Measurements from ENCODE around the gene NUFIP2.

Gene NUFIP2

GRCh38 chr17:29327412-29327811 lies 33.5 kb upstream of the NUFIP2 start:
- no peak overlapping the region for H3K4me3 ChIP-seq (ENCODE audit: low read depth, low read length)
- ChIA-PET POLR2A (no interaction called here), CTCF (no interaction called here)
- TF ChIP-seq CTCF (IDR thresholded peaks at IDR 0.05; ENCODE audit: insufficient read depth, low read length, missing control alignments), result no peak
- DNase-seq (ENCODE audit: low read depth, low spot score), result no peak

- no peak for DNase-seq (ENCODE audit: low read depth, low spot score)
- ChIA-PET CTCF (interaction anchor here (1.8 kb wide), 1 partner anchor 44 kb away, joined by 5 read pairs; no protein-coding TSS in a partner anchor), POLR2A (no interaction called here)
- H3K4me3 ChIP-seq (ENCODE audit: low read depth, low read length), result no peak overlapping the region
- no peak for TF ChIP-seq CTCF (IDR thresholded peaks at IDR 0.05; ENCODE audit: insufficient read depth, low read length, missing control alignments)
Measured at GRCh38 chr17:29326023-29326813, 32.3 kb upstream of the NUFIP2 start.

- ChIA-PET CTCF (no interaction called here), POLR2A (no interaction called here)
- no peak for TF ChIP-seq CTCF (IDR thresholded peaks at IDR 0.05; ENCODE audit: insufficient read depth, low read length, missing control alignments)
- H3K4me3 ChIP-seq (ENCODE audit: low read depth, low read length), result no peak overlapping the region
- no peak for DNase-seq (ENCODE audit: low read depth, low spot score)
Measured at GRCh38 chr17:29322363-29322762, 28.4 kb upstream of the NUFIP2 start.

- POLR2A ChIA-PET, result interaction anchor here (1.6 kb wide), 1 partner anchor 9 kb away, joined by 8 read pairs; the partner anchor contains the start of gene NUFIP2
- no peak for DNase-seq (ENCODE audit: low read depth, low spot score)
- no peak for TF ChIP-seq CTCF (IDR thresholded peaks at IDR 0.05; ENCODE audit: insufficient read depth, low read length, missing control alignments)
- H3K4me3 ChIP-seq (ENCODE audit: low read depth, low read length), result no peak overlapping the region
- CTCF ChIA-PET, result interaction anchor here (1.6 to 1.8 kb wide), 2 partner anchors 12 to 17 kb away, joined by 3 to 4 read pairs; no protein-coding TSS in a partner anchor
Measured at GRCh38 chr17:29303386-29303785, 9.4 kb upstream of the NUFIP2 start.

- CTCF ChIA-PET, result no interaction called here
- no peak for TF ChIP-seq CTCF (IDR thresholded peaks at IDR 0.05; ENCODE audit: insufficient read depth, low read length, missing control alignments)
- no peak overlapping the region for H3K4me3 ChIP-seq (ENCODE audit: low read depth, low read length)
- POLR2A ChIA-PET, result no interaction called here
- DNase-seq (ENCODE audit: low read depth, low spot score), result no peak
Measured at GRCh38 chr17:29299031-29299430, 5.1 kb upstream of the NUFIP2 start.

GRCh38 chr17:29295420-29295819 lies 1.5 kb upstream of the NUFIP2 start:
- no peak for TF ChIP-seq CTCF (IDR thresholded peaks at IDR 0.05; ENCODE audit: insufficient read depth, low read length, missing control alignments)
- ChIA-PET CTCF (interaction anchor here (1.2 to 1.5 kb wide), 4 partner anchors 10 to 147 kb away, joined by 3 to 4 read pairs (median 4); no protein-coding TSS in a partner anchor), POLR2A (no interaction called here)

More at GRCh38 chr17:29295420-29295819, 1.5 kb upstream of the NUFIP2 start:
- no peak for DNase-seq (ENCODE audit: low read depth, low spot score)
- H3K4me3 ChIP-seq (ENCODE audit: low read depth, low read length), result no peak overlapping the region

Data from AG04449 (cell line).